ENCODE measurements around the gene TMTC2. TPM values are rescaled to one million over a fixed set of nuclear protein-coding genes. Genes with fewer than 3 reads are reported as not detected.

Gene TMTC2
- total RNA-seq, 1 donor from 2014 or later = 25.5 TPM

- Histone ChIP-seq H3K79me2 (ENCODE audit: low read depth) (peaks cover 3% of the 10 kb centered on the region), H3K9me3 (ENCODE audit: low read depth) (no peaks in the 10 kb centered on the region), H3K4me1 (peaks cover 6% of the 10 kb centered on the region), H3K9ac (no peak overlapping the region), H3K36me3 (no peaks in the 10 kb centered on the region), H3K27ac (no peak overlapping the region), H3K27me3 (no peaks in the 10 kb centered on the region), H3F3A (ENCODE audit: low read depth) (peaks cover 20% of the 10 kb centered on the region), H2AFZ (replicated peaks) (no peak overlapping the region), H3K4me3 (no peak overlapping the region), H4K20me1 (ENCODE audit: low read depth) (no peaks in the 10 kb centered on the region), H3K4me2 (no peak overlapping the region)
- no peak overlapping the region for H3K4me3 Mint-ChIP-seq
- peaks cover 15% of the 10 kb centered on the region for H3K4me1 Mint-ChIP-seq
- no peaks in the 10 kb centered on the region for H3K36me3 Mint-ChIP-seq
- no peaks in the 10 kb centered on the region for H3K9me3 Mint-ChIP-seq
- H3K27me3 Mint-ChIP-seq (ENCODE audit: insufficient read depth, low read depth) = peaks cover 11% of the 10 kb centered on the region
- H3K27ac Mint-ChIP-seq = no peak overlapping the region
- TF ChIP-seq EZH2phosphoT487 (IDR thresholded peaks at IDR 0.05) (no peak), EZH2 (IDR thresholded peaks at IDR 0.05) (no peak), CTCF (IDR thresholded peaks at IDR 0.05) (no peak)
- DNase-seq (ENCODE audit: low spot score) = no peak
Observed at GRCh38 chr12:82682851-82683261, 3.9 kb upstream of the TMTC2 start.

- H3F3A ChIP-seq (ENCODE audit: low read depth) = peaks cover 23% of the 10 kb centered on the region
- Mint-ChIP-seq H3K27me3 (ENCODE audit: insufficient read depth, low read depth) (peaks cover 13% of the 10 kb centered on the region), H3K4me3 (peak overlapping the region; percentile 94), H3K9me3 (no peaks in the 10 kb centered on the region), H3K36me3 (no peaks in the 10 kb centered on the region), H3K27ac (no peak overlapping the region), H3K4me1 (peaks cover 31% of the 10 kb centered on the region)
- no peaks in the 10 kb centered on the region for H3K27me3 ChIP-seq
- peak overlapping the region; percentile 85 for H2AFZ ChIP-seq (replicated peaks)
- H3K27ac ChIP-seq = no peak overlapping the region
- peaks cover 22% of the 10 kb centered on the region for H4K20me1 ChIP-seq (ENCODE audit: low read depth)
- peak overlapping the region; percentile 95 for H3K4me3 ChIP-seq
- H3K36me3 ChIP-seq = no peaks in the 10 kb centered on the region
- H3K4me2 ChIP-seq = peak overlapping the region; percentile 98
- TF ChIP-seq EZH2 (IDR thresholded peaks at IDR 0.05) (no peak), CTCF (IDR thresholded peaks at IDR 0.05) (peak; percentile 92), EZH2phosphoT487 (IDR thresholded peaks at IDR 0.05) (no peak)
- H3K9ac ChIP-seq = no peak overlapping the region
- H3K79me2 ChIP-seq (ENCODE audit: low read depth) = peaks cover 32% of the 10 kb centered on the region
- DNase-seq (ENCODE audit: low spot score) = peak; percentile 97
- no peaks in the 10 kb centered on the region for H3K9me3 ChIP-seq (ENCODE audit: low read depth)
- peaks cover 31% of the 10 kb centered on the region for H3K4me1 ChIP-seq
Observed at GRCh38 chr12:82685790-82686167, 927 bp upstream of the TMTC2 start.

- H2AFZ ChIP-seq (replicated peaks) = peak overlapping the region; percentile 85
- H3K4me3 ChIP-seq = peak overlapping the region; percentile 95
- H3K4me3 Mint-ChIP-seq = peak overlapping the region; percentile 94
- no peaks in the 10 kb centered on the region for H3K9me3 Mint-ChIP-seq
- peaks cover 3% of the 10 kb centered on the region for H3K36me3 Mint-ChIP-seq
- peaks cover 23% of the 10 kb centered on the region for H3F3A ChIP-seq (ENCODE audit: low read depth)
- peaks cover 31% of the 10 kb centered on the region for H3K4me1 ChIP-seq
- no peak for TF ChIP-seq EZH2 (IDR thresholded peaks at IDR 0.05)
- no peak for TF ChIP-seq CTCF (IDR thresholded peaks at IDR 0.05)
- TF ChIP-seq EZH2phosphoT487 (IDR thresholded peaks at IDR 0.05) = no peak
- H3K9ac ChIP-seq = peak overlapping the region; percentile 28
- H3K4me1 Mint-ChIP-seq = peaks cover 28% of the 10 kb centered on the region
- peak overlapping the region; percentile 98 for H3K4me2 ChIP-seq
- peak overlapping the region; percentile 16 for H3K27ac ChIP-seq
- no peaks in the 10 kb centered on the region for H3K9me3 ChIP-seq (ENCODE audit: low read depth)
- peaks cover 10% of the 10 kb centered on the region for H3K27me3 Mint-ChIP-seq (ENCODE audit: insufficient read depth, low read depth)
- peaks cover 22% of the 10 kb centered on the region for H4K20me1 ChIP-seq (ENCODE audit: low read depth)
- peak; percentile 72 for DNase-seq (ENCODE audit: low spot score)
- peaks cover 36% of the 10 kb centered on the region for H3K79me2 ChIP-seq (ENCODE audit: low read depth)
- H3K36me3 ChIP-seq = no peaks in the 10 kb centered on the region
- H3K27ac Mint-ChIP-seq = peak overlapping the region; percentile 9
- no peaks in the 10 kb centered on the region for H3K27me3 ChIP-seq
Observed at GRCh38 chr12:82687021-82688011, 610 bp downstream of the TMTC2 start.
